Stimulated activated CD4-positive, alpha-beta T cell treated with anti-CD3 and anti-CD28 coated beads, Interleukin-1b, Interleukin-23, amount 100 ng/mL, for 4 hours (primary cell): ENCODE data around the gene TNFRSF9.

Source experiments
- DNase-seq, 2 donors: peaks; one replicate each; pipeline ENCODE4 v3.0.0-alpha.2; 2020; ENCODE audit warnings: low read depth in 2 of 2

The TNFRSF9 gene

GRCh38 chr1:7873801-7874795 is 66.5 kb downstream of the TNFRSF9 start:
- no peak for DNase-seq

- no peak for DNase-seq
Measured at GRCh38 chr1:7871136-7871535, 69.5 kb downstream of the TNFRSF9 start.

GRCh38 chr1:7869136-7869920 is 71.3 kb downstream of the TNFRSF9 start:
- no peak for DNase-seq

GRCh38 chr1:7868070-7868780 is 72.4 kb downstream of the TNFRSF9 start:
- DNase-seq, result no peak

GRCh38 chr1:7865978-7866377 is 74.7 kb downstream of the TNFRSF9 start:
- no peak for DNase-seq
